T-helper 1 cell (primary cell): Measurements from ENCODE around the gene LMTK2.
A peak's percentile ranks its signal among the peaks of the same experiment; 100 is the strongest.

Experiments
- DNase-seq, 5 donors: peaks; one replicate each; pipeline ENCODE4 v3.0.0-alpha.2; 2012 to 2020

The LMTK2 gene

DNA sequence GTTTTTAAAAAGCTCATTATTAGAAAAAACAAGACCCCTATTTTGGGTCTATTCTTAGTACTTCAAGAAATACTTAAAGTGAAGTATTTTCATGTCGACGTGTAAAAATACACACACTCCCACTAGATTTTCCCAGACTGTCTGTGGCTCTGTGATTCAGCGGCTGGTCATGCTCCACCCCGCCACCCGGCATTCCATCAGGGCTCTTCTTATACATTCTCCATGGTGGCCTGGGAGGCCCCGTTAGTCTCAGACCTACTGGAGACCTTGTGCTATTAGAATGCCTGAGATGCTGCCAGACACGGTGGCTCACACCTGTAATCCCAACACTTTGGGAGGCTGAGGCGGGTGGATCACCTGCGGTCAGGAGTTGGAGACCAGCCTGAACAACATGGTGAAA lies 132.3 kb downstream of the LMTK2 start:
- DNase-seq: no peak

DNA sequence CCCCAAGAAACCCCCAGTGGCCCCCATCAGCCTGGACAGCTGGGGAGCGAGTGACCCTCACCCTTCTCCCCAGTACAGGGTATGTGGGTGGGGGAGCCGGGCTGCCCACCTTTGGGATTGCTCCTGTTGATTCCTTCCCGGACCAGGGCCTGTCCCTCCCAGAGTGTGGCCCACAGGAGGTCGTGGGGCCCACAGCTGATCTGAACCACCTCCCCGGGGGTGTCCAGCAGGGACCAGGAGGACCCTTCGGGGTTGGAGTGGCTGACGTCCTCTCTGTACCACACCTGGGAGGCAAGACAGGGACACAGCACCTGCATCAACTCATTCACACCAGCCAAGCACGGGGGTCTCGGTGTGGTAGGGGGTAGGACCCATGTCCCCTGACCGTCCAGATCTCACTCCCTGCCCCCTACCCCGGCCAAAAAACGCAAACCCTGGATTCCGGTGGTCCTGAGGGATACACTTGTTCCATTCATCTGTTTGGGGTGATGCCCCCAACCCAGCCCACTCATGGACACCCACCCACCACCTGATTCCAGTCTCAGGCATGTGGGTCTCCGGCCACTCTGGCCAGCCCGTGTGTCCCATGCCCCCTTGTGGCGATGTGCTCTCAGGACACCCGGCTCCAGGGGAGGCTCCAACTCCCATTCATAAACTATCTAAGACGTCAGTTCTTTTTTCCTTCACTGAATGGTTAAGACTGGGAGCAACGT lies 134.5 kb downstream of the LMTK2 start:
- DNase-seq: no peak

DNA sequence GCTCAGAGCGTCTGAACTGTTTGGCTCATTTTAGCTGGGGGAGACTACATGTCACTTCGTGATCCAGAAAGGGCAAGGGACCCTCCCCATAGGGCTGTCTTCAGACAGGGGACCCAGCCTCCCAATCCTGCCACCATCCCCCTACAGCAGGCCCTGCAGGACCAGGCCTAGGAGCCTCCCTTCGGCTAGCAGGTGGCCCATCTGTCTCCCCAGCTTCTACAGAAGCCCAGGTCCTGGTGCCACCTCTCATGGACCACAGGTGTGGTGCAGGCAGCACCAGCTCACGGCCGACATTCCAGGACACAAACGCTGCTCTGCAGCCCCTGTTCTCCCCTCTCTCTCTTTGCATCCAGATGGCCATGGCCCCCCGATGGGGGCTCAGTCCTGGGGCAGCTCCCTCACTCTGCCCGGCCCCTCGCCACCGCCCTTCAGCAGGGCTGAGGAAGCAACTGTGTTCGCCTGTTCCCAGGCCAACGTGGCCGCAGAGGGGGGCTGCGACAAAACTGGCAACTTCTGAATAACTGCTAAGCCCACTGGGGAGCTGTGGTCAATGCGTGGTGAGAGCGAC lies 135.1 kb downstream of the LMTK2 start:
- no peak for DNase-seq

DNA sequence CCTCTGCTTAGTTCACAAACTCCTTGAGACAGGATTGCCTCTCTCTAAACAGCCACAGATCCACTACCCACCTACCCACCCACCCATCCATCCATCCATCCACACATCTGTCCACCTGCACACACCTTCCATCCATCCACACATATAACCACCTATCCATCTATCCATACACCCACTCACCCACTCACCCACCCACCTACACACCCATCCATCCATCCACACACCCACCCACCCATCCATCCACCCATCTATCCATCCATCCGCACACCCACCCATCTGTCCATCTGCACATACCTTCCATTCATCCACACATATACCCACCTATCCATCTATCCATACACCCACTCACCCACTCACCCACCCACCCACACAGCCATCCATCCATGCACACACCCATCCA lies 135.7 kb downstream of the LMTK2 start:
- DNase-seq: no peak

DNA sequence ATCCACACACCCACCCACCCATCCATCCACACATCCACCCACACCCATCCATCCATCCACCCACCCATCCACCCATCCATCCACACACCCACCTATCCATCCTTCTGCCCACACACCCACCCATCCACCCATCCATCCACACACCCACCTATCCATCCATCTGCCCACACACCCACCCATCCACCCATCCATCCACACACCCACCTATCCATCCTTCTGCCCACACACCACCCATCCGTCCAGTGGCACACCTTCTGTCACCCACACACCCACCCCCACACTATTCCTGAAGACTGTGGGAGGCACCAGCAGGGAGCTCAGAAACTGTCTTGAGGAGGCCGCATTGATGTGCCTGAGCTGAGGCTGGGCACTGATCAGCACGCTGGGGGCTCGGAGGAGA lies 136.3 kb downstream of the LMTK2 start:
- DNase-seq: no peak

DNA sequence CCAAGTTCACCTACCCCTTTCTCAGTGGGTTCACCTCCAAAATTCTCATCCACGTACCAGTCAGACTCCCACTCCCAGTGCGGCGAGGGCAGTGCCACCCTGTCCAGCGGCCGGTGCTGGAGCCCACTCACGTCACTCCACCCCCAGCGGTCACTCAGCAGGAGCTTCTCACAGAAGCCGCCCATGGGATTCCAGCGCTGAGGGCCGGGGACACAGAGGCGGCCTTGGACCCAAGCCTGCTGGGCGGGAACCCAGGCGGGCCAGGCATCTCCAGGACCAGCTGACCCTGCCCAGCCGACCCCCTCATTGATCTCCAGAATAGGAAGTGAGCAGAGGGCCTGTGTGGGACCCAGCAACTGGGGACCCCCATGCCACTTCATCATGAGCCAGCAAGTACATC lies 138.2 kb downstream of the LMTK2 start:
- no peak for DNase-seq

DNA sequence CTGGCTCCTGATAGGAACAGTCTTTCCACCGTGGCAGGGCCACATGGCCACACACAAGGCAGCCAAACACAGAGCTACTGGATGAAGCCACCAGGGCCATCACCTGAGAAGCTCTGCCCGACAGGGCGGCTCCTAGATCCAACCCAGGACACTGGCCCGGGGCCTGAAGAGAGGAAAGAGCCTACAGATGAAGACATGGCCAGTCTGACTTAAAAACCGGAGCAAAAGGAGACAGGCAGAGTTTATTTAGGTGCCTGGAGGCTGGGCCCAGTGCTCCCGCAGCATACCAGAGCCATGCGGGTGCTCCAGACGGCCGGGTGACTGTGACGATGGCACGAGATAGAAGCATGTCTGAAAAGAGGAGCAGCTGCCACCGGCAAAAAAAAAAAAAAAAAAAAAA lies 141.5 kb downstream of the LMTK2 start:
- no peak for DNase-seq

DNA sequence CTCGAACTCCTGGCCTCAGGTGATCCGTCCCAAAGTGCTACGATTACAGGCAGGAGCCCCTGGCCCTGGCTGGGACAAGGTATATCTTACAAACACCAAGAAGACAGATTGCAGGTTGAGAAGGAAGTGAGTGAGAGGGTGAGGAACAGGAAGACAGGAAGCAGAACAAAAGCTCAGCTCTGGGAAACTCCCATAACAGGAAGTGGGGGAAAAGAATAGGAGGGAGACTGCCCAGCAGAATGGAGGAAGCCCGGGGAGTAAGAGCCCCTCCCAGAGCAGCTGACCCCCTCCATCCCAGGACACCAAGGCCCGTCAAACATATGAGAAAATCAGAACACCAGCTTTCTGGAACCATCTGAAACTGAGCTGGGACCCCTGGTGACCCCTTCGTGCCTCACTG lies 142.4 kb downstream of the LMTK2 start:
- peak in 1 of 5 donors; percentile 8 for DNase-seq

DNA sequence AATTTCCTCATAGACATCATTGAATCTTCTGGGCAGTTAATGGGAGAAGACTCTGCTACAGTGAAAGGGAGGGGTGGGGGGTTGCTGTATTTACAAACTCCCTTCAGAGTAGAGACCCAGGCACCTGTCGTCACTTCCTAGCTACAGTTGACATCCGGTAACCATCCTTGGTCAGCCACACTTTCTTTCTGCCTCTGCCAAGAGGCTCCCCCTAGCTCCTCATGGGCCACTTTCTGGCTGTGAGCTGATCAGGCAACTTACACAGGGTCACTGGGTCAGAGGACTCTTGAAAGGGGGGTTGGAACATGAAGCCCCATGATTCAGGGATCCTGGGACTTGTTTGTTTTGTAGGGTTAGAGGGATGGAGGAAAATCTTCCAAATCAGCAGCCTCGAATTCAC lies 144.1 kb downstream of the LMTK2 start:
- DNase-seq: peak in 2 of 5 donors; percentile 39 to 77

DNA sequence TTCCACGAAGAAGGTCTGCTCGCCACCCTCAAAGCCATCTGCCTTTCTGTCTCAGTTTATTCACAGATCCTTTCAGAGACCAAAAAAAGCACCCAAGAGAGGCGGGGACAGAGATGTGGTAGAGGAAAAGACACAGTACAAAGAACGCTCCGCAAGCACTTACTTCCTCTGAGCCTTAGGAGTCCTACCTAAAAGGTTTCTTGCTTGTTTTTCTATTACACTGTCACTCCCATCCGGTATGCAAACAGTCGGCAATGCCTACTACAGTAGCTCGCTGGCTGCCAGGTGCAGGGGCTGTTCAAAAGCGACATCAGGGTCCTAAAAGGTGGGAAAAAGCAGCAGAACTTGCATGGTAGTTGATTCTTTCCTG lies 144.6 kb downstream of the LMTK2 start:
- DNase-seq: peak in 3 of 5 donors; percentile 21 to 74 (median 43)

DNA sequence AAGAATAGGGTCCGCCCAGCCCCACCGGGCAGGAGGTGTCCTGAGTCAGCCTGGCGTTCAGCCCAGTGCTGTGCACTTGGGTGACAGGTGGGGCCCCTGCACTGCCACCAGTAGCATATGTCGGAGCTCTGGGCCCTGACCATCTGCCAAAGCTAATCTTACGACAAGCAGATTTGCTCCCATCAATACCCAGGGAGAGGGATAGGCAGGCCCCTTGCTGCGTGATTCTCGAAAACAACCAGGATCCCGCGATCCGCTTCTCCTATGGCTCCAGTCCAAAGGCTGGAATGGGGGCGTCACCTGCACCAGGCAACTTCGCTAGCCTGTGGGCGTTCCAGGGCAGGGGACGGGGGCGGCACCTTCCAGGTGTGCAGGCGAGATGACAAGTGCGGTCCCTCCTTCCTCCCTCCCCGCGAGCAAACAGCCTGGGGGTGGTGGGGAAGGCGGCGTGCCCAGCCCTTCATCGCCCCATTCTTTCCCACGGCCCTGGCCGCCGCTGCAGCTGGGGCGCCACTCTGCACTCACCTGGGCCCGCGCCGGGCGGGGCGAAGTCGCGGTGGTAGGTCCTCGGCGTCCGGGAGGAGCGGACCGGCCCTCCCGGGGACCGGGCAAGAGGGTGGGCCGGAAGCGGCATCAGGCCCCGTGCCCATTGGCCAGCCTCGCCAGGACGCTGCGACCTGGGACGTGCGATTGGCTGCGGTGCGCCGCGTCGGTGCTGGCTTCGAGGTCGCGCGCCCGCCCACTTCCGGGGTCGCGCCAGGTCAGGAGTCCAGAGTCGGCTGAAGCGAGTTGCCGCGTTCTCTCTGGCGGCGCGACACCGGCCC lies 145.2 kb downstream of the LMTK2 start, which contains the start of gene TECPR1:
TECPR1 (minus strand) TSS at position 632 of the 824 bp plus-strand sequence. CDS start 6,086 bp downstream, outside the sequence.
- peak; percentile 77 to 91 (median 81) for DNase-seq

DNA sequence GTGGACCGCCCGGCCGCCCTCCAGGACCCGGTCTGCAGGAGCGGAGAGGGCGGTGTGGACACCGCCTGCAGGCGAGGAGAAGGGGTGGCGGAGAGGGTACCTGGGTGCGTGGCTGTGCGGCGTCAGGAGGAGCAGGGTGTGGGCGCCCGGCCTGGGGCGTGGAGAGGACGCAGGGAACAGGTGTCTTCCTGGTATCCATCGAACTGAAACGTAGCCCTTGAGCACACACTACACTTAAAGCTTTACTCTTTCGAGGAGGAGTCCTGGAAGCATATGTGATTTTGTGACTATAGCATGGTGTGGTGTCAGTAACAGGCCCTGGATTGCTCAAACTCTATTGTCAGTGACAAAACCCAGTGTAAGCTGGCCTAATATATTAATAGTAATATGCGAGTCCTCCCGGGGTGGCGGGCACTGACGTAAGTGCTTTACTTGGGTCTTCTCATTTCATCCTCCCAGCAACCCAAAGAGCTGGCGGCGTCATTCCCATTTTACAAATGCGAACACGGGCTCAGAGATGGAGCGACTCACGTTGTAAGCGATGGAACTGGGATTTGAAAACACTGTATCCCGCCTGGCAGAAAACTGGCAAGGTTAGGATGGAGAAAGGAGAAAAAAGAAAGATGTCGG lies 145.9 kb downstream of the LMTK2 start:
- DNase-seq: no peak

DNA sequence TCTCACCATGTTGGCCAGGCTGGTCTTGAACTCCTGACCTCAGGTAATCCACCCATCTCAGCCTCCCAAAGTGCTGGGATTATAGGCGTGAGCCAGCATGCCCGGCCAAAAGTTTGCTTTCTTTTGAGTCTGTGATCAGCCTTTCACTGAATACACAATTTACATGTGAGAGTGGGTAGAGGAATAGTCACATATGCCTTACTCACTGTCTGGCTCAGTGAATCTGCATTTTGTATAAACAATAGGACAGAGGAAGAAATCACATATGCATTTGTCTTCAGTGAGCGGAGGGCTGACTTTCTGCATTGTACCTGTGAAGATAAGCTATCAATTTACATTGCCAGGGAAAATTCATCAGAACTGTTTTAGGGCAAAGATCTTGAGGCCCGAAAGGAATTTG lies 147.9 kb downstream of the LMTK2 start:
- DNase-seq: no peak

DNA sequence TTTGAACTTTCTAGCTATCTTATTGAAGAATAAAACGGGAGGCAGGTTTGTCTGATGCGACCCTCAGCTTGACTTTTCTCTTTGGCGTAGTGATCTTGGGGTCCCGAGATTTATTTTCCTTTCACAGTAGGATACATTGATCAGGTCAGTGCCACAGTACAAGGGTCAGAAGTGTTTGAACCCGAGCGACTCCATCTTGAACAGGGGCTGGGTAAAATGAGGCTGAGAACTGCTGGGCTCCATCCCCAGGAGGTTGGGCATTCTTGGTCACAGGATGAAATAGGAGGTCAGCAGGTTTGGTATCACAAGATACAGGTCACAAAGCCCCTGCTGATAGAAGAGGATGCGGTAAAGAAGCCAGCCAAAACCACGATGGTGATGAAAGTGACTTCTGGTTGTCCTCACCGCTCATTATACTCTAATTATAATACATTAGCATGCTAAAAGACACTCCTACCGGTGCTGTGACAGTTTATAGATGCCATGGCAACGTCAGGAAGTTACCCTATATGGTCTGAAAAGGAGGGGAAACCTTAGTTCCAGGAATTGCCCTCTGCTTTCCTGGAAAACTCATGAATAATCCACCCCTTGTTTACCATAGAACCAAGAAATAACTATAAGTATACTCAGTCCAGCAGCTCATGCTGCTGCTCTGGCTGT lies 148.4 kb downstream of the LMTK2 start:
- DNase-seq: peak in 1 of 5 donors; percentile 82

DNA sequence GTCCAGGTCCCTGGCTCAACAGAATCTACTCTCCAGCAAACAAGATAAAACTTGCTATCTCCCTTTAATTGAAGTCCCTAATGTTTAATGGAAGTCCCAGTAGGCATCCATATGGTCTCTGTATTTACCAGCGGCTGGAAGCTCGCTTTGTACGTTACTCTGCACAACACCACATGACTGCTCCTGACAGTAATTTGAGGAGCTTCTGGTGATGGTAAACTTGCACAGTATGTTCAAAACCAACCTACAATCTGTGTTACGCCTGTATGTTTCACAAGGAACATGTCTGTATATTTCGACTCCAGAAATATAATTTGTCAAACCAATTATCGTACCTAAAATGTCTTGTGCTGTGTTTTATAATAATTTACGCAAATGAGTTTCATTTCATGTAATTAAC lies 149.8 kb downstream of the LMTK2 start:
- DNase-seq: no peak

DNA sequence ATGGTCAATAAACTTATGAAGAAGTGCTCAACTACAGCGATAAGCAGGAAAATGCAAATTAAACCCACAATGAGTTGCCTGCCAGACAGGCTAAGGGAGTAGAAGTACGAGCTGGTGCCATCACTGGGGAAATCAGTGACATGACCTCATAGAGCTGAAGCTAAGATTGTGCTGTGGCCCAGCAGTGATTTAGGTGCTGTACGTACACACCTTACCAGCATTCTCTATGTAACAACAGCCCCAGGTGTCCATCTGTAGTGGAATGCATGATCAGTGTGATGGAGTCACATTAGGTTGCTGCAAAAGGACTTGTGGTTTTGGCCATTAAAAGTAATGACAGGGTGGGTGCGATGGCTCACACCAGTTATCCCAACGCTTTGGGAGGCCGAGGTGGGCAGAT lies 151.0 kb downstream of the LMTK2 start:
- DNase-seq: no peak
